ENCODE measurements around the gene TMEM253. TPM values are rescaled to one million over a fixed set of nuclear protein-coding genes. Genes with fewer than 3 reads are reported as not detected.

The TMEM253 gene
- polyA plus RNA-seq, 3 donors = 0.83 to 1.7 (median 1.0) TPM

- DNase-seq (ENCODE audit: low read depth in 3 of 3, low spot score in 2 of 3) = no peak
Measured at GRCh38 chr14:21149641-21150367, 48.9 kb downstream of the TMEM253 start.

Other genes starting within 250 kb of the TMEM253 start
- gene RNASE3, start 209.7 kb upstream of the TMEM253 start, polyA plus RNA-seq (ENCODE audit: insufficient read length in 3 of 3) = 1 to 10 TPM in 1 of 3 donors, under 1 TPM in 1, not detected in 1; 0.44 to 1.1 TPM
- 1 to 10 TPM in 1 of 3 donors, under 1 TPM in 2; 0.86 to 1.9 (median 0.89) TPM for gene RNASE2, start 145.6 kb upstream of the TMEM253 start, polyA plus RNA-seq (ENCODE audit: insufficient read length in 3 of 3)
- 10 to 100 TPM; 79.7 to 89.7 (median 89.3) TPM for gene METTL17, start 111.1 kb upstream of the TMEM253 start, polyA plus RNA-seq (ENCODE audit: insufficient read length in 3 of 3)
- 1 to 10 TPM; 1.3 to 3.0 (median 2.5) TPM for gene SLC39A2, start 101.8 kb upstream of the TMEM253 start, polyA plus RNA-seq (ENCODE audit: insufficient read length in 3 of 3)
- gene NDRG2, start 76.0 kb upstream of the TMEM253 start, polyA plus RNA-seq (ENCODE audit: insufficient read length in 3 of 3) = 100 to 1,000 TPM; 157 to 174 (median 164) TPM
- 1 to 10 TPM; 3.0 to 4.3 (median 3.7) TPM for gene TPPP2, start 70.8 kb upstream of the TMEM253 start, polyA plus RNA-seq (ENCODE audit: insufficient read length in 3 of 3)
- under 1 TPM; 0.36 to 0.51 (median 0.38) TPM for gene RNASE13, start 66.3 kb upstream of the TMEM253 start, polyA plus RNA-seq (ENCODE audit: insufficient read length in 3 of 3)
- gene RNASE7, start 58.7 kb upstream of the TMEM253 start, polyA plus RNA-seq (ENCODE audit: insufficient read length in 3 of 3) = under 1 TPM; 0.67 to 0.96 (median 0.74) TPM
- gene RNASE8, start 43.2 kb upstream of the TMEM253 start, polyA plus RNA-seq (ENCODE audit: insufficient read length in 3 of 3) = not detected
- gene ARHGEF40, start 30.8 kb upstream of the TMEM253 start, polyA plus RNA-seq (ENCODE audit: insufficient read length in 3 of 3) = 10 to 100 TPM; 69.3 to 71.9 (median 70.0) TPM
- gene ZNF219, start 2.4 kb upstream of the TMEM253 start, polyA plus RNA-seq (ENCODE audit: insufficient read length in 3 of 3) = 10 to 100 TPM; 21.5 to 23.4 (median 22.3) TPM
- not detected for gene OR5AU1, start 55.0 kb downstream of the TMEM253 start, polyA plus RNA-seq (ENCODE audit: insufficient read length in 3 of 3)
- gene HNRNPC, start 168.4 kb downstream of the TMEM253 start, polyA plus RNA-seq (ENCODE audit: insufficient read length in 3 of 3) = 1,000 to 10,000 TPM; 1,019 to 1,090 (median 1,089) TPM
- under 1 TPM; 0.39 to 0.65 (median 0.47) TPM for gene RPGRIP1, start 179.0 kb downstream of the TMEM253 start, polyA plus RNA-seq (ENCODE audit: insufficient read length in 3 of 3)

Data from right renal cortex interstitium (tissue), 3 donors.